ENCODE results near the gene IFI44L.

DNA sequence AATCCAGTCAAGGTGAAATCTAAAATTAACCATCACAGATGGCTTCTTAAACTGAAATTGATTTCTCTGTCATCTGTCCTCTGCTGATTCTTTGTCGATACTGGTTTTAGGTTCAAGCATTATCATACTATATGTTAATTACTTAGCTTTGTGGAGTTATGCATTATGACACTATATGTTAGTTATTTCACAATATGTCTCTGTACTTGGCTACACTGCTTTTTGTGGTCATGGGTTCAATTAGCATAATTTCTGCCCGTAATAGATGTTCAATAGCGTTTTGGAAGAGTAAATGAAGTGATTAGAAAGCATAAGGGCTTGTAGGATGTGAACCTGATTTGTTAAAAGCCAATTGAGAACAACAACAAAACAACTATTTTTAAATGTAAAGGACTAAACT is 57.5 kb downstream of the IFI44L start:
- TF ChIP-seq POLR2A (IDR thresholded peaks at IDR 0.05; ENCODE audit: low read depth) (no peak), POLR2AphosphoS5 (IDR thresholded peaks at IDR 0.05) (no peak)
